Upper lobe of left lung (tissue), 4 donors: Measurements from ENCODE around the gene SIRT3.

Source experiments
- CTCF ChIP-seq, 6 experiments: fragments of 450-650 bp in 4 of 6; fragments of 200-600 bp in 2 of 6; sonication (generic) in 2 of 6; IDR thresholded peaks; one replicate each; pipeline ENCODE4 v1.5.1; 2016 to 2019; ENCODE audit warnings: antibody characterized with exemption in 6 of 6
- EP300 ChIP-seq, 4 donors: sonication (generic); formaldehyde crosslinking; IDR thresholded peaks; one replicate each; pipeline ENCODE4 v1.5.1; 2017; ENCODE audit warnings: antibody characterized with exemption in 4 of 4, control low read depth in 2 of 4

- TF ChIP-seq CTCF (IDR thresholded peaks at IDR 0.05) = no peak
- no peak for TF ChIP-seq EP300 (IDR thresholded peaks at IDR 0.05)
These were observed 36.7 kb upstream of the SIRT3 start for GRCh38 chr11:272931-273198.
